GM10266 (cell line): ENCODE data around the gene ST8SIA5.

Source experiments
- DNase-seq: peaks from one replicate; pipeline ENCODE4 v3.0.0; 2012; ENCODE audit errors: extremely low spot score
- TF ChIP-seq, protein P1 (sequence below): IDR thresholded peaks from 2 replicates; pipeline ENCODE4 v1.5.1; 2012; ENCODE audit warnings: mild to moderate bottlenecking, low read depth; ENCODE audit not compliant: control insufficient read depth, insufficient read depth; ENCODE audit errors: missing control alignments

The ST8SIA5 gene

DNA sequence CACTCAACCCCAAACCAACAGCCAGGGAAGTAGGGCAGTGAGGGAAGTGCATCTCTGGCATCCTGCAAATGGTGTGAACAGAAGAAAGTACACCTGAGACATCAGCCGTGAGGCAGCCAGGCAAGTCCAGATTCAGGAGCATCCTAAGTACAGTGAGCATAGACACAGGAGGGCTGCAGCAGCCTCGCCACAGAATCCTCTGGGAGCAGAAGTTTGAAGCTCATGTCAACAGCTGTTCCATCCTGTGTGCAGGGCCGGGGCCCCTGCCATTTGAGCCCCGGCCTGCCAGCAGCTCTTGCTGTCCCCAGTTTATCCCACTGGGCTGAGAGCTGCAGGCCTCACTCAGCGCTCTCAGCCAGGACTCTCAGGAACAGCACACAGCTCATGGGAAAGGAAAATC, 114.3 kb downstream of the ST8SIA5 start:
- no peak for DNase-seq
- TF ChIP-seq, protein P1, sequence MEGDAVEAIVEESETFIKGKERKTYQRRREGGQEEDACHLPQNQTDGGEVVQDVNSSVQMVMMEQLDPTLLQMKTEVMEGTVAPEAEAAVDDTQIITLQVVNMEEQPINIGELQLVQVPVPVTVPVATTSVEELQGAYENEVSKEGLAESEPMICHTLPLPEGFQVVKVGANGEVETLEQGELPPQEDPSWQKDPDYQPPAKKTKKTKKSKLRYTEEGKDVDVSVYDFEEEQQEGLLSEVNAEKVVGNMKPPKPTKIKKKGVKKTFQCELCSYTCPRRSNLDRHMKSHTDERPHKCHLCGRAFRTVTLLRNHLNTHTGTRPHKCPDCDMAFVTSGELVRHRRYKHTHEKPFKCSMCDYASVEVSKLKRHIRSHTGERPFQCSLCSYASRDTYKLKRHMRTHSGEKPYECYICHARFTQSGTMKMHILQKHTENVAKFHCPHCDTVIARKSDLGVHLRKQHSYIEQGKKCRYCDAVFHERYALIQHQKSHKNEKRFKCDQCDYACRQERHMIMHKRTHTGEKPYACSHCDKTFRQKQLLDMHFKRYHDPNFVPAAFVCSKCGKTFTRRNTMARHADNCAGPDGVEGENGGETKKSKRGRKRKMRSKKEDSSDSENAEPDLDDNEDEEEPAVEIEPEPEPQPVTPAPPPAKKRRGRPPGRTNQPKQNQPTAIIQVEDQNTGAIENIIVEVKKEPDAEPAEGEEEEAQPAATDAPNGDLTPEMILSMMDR: no peak

DNA sequence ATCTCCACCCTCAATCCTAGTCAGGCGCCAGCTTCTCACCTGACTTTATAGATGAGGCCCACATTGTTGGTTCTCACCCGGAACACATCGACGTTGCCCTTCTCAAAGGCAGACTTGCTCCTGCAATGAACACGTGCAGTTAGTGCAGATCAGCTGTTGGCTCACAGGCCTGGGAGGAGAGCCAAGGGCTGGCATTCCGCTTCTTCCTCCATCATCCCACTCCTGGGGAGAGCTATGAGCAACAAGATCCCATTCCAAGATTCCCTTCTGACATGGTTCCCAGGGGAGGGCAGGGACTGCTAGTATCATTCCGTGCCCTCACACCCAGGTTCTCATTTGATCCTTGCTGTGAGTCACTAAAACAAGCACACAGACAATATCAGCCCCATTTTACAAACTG, 114.9 kb downstream of the ST8SIA5 start:
- DNase-seq: no peak
- TF ChIP-seq, protein P1: no peak

DNA sequence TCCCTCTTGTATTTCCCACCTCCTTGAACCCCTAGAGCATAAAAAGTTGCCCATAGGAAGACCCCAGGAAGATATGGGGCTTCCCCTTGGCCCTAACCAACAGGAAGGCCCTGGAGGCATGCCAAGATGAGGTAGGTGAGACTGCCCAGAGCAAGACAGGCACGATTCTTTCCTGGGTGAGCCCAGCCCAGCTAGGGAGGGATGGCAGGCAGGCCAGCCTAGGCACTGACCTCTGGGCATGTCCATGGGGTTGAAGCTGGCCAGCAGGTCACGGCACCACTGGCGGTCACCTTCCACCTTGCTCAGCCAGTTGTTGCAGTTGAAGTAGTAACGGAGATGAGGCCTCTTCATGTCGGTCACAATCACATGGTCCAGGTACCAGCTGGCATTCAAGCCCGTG, 117.5 kb downstream of the ST8SIA5 start:
- DNase-seq: no peak
- TF ChIP-seq, protein P1: no peak

DNA sequence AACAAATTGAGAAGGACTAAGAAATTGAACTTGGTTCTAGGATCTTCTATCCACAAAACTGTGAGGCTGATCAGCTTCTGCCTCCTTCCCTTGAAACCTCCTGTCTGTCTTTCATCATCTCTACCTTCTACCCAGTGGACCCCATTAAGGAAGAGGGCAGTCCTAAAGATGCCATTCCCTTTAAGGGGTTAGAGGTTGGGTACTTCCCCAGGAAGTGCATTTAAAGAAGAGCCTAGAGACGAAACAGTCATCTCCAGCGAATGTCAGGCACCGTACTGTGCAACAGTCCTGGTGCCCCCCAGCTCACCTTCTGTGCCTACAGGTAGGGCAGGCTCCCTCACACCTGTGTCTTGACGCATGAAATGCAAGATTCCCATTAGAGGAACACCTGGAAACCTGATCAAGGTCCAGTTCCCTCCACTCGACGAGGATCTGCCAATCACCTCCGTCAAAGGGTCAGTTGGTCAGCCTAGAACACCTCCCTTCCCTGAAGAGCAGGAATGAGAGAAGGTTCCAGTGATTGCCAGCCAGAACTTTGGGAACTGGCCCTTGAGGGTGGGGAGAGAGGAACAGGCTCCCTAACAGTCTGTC, 120.7 kb downstream of the ST8SIA5 start:
- no peak for DNase-seq
- TF ChIP-seq, protein P1: no peak

DNA sequence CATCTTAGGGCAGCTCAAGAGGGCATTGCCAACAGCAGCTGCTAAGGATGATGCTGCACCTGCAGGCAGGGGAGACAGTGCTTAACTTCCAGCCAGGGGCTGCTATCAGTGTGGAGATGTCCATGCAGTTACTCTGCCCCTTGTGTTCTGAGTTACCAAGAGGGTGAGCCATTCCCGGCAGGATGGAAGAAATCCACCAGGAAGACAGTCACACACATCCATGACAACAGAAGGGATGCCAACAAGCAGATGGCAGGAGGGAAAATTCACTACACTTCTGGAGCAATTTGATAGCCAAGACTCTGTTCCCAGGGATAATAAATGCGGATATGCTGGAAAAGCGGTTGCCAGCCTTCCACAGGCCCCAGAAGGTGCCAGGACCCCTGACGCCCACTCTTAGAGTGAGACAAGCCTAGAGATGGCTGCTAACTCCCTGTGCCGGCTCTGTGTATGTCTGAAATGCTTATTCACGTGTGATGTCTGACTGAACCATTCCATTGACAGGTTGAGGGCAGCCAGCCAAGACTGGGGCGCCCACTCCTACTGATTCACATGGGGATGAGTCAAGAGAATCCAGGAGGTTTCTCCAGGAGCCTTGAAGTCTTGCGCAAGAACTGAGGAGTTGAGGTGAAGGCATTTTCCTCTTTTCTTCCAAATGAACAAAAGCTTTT, 124.3 kb downstream of the ST8SIA5 start:
- no peak for DNase-seq

DNA sequence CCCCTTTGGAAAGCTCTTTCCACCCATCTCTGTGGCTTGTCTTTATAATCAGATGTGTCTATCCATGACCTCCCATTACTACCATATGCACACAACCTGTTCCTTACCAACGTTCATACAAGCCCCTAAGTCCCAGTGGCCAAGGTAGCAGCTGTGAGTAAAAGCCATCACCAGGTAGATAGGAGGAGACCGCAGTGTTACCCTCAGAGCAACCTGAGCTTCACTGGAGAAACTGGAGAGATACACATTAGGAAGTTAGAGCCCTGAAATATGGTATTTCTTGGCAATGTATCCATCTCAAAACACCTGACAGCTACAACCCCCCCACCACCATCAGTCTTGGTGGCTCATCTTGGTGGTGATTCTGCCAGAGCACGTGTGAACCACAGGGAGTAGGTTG, 125.9 kb downstream of the ST8SIA5 start:
- TF ChIP-seq, protein P1: no peak
- no peak for DNase-seq

More for the DNA sequence above, 124.3 kb downstream of the ST8SIA5 start:
- TF ChIP-seq, protein P1: no peak

DNA sequence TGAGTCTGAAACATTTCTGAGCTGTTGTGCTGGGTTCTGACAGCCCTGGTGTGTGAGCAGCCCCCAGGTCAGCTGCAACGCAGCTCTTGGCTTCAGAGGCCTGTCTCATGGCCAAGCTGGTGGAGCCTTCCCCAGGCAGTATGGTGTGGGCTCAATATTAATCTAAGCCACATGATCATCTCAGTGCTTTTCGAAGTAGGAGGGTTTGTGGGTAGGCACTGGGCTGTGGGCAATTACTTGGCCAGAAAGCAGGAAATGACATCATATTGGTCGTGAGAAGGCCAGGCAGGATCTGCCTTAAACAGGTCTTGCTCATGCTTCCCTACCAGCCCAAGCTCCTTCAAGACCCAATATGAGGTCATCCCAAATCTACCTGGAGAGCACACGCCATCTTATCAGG, 126.7 kb downstream of the ST8SIA5 start:
- DNase-seq: no peak
- TF ChIP-seq, protein P1: no peak
